K562 (cell line): ENCODE data around the gene SCARB2. TPM values are rescaled to one million over a fixed set of nuclear protein-coding genes. Genes with fewer than 3 reads are reported as not detected.

ENCODE experiments used
- ATAC-seq: fragments of 200-7000 bp; cut with Tn5 transposase; 3 replicates; pipeline ENCODE4 v1.9.1; 2020; ENCODE audit warnings: moderate library complexity
- BruUV-seq: library from RNA; stranded (reverse); fragments of 400-500 nt; replicated peaks from 2 replicates; lab custom pipeline; 2021; lab: Mats Ljungman, UMichigan
- CTCF ChIA-PET: fragments of 300-600 bp; formaldehyde crosslinking; extraction: SDS; loops from one replicate; lab custom pipeline; 2021; ENCODE audit warnings: low intra/inter-chr PET ratio; lab: Yijun Ruan, JAX
- POLR2A ChIA-PET: fragments of 300-600, 350-650 bp; sonication (Branson Sonifier 250); formaldehyde crosslinking; extraction: SDS; loops from one replicate; lab custom pipeline; 2021; ENCODE audit warnings: antibody characterized with exemption, inconsistent platforms; lab: Yijun Ruan, JAX
- DNase-seq, 4 experiments: peaks; one replicate each; pipeline versions ENCODE4 v3.0.0 to v3.0.0-alpha.2; 2011 to 2018; ENCODE audit warnings: low spot score in 3 of 4, mixed read lengths in 3 of 4; ENCODE audit errors: extremely low read depth in 1 of 4
- FAIRE-seq: peaks from 2 replicates; lab custom pipeline; 2011; peaks lifted over from hg19 to GRCh38; lab: Jason Lieb, UNC
- H2AFZ ChIP-seq: 2 replicates; pipeline ENCODE4 v1.6.0; 2011; ENCODE audit warnings: low read depth, low read length, control low read depth, inconsistent platforms
- H3K27ac ChIP-seq: fragments of 200-600 bp; 3 replicates; pipeline ENCODE4 v1.8.0; 2011; ENCODE audit warnings: low read depth, mild to moderate bottlenecking, control low read depth, inconsistent platforms, low read length, moderate library complexity, mixed read lengths; ENCODE audit errors: extremely low read depth
- H3K27me3 ChIP-seq, 2 experiments: fragments of 300-600 bp in 1 of 2; 2 replicates in 1 of 2; 3 replicates in 1 of 2; pipeline versions ENCODE4 v1.6.0 to v1.8.0; 2011; ENCODE audit warnings: inconsistent platforms in 2 of 2, low read length in 2 of 2, mild to moderate bottlenecking in 1 of 2, mixed read lengths in 1 of 2, moderate library complexity in 1 of 2; ENCODE audit not compliant: control insufficient read depth in 2 of 2, insufficient read depth in 2 of 2
- H3K36me3 ChIP-seq: fragments of 300-600 bp; 3 replicates; pipeline ENCODE4 v1.8.0; 2011; ENCODE audit warnings: mild to moderate bottlenecking, low read length, inconsistent platforms; ENCODE audit not compliant: control insufficient read depth, insufficient read depth
- H3K4me1 ChIP-seq, 2 experiments: fragments of 200-600 bp in 1 of 2; replicated peaks in 1 of 2; 2 replicates in 1 of 2; 3 replicates in 1 of 2; pipeline versions ENCODE4 v1.5.1 to v1.8.0; 2011; ENCODE audit warnings: inconsistent platforms in 2 of 2, low read length in 2 of 2, mild to moderate bottlenecking in 1 of 2, mixed read lengths in 1 of 2, moderate library complexity in 1 of 2; ENCODE audit not compliant: control insufficient read depth in 2 of 2, insufficient read depth in 2 of 2
- H3K4me2 ChIP-seq: 2 replicates; pipeline ENCODE4 v1.6.1; 2011; ENCODE audit warnings: low read length, control low read depth, inconsistent platforms, mixed read lengths; ENCODE audit not compliant: insufficient read depth
- H3K4me3 ChIP-seq: fragments of 200-600 bp; sonication (generic), shearing (Covaris generic); 2 replicates; pipeline ENCODE4 v1.5.1; 2016; ENCODE audit warnings: control low read depth, inconsistent platforms
- H3K79me2 ChIP-seq: fragments of 200-600 bp; 3 replicates; pipeline ENCODE4 v1.8.0; 2011; ENCODE audit warnings: low read length, inconsistent platforms; ENCODE audit not compliant: control insufficient read depth, insufficient read depth
- H3K9ac ChIP-seq, 2 experiments: 2 replicates each; pipeline versions ENCODE4 v1.6.0 to v1.6.1; 2011; ENCODE audit warnings: low read depth in 2 of 2, low read length in 2 of 2, control low read depth in 1 of 2, inconsistent platforms in 1 of 2, mild to moderate bottlenecking in 1 of 2, mixed read lengths in 1 of 2; ENCODE audit not compliant: insufficient read depth in 1 of 2
- H3K9me1 ChIP-seq: one replicate; pipeline ENCODE4 v1.6.0; 2011; ENCODE audit warnings: inconsistent platforms, mild to moderate bottlenecking, low read length, moderate library complexity; ENCODE audit not compliant: control insufficient read depth, insufficient read depth
- H3K9me3 ChIP-seq: replicated peaks from 2 replicates; pipeline ENCODE4 v1.5.1; 2011; ENCODE audit warnings: low read depth, low read length, inconsistent platforms; ENCODE audit not compliant: control insufficient read depth, insufficient read depth
- H4K20me1 ChIP-seq: replicated peaks from 2 replicates; pipeline ENCODE4 v1.6.1; 2011; ENCODE audit warnings: low read length, inconsistent platforms, mixed read lengths; ENCODE audit not compliant: control insufficient read depth, insufficient read depth
- BMI1 ChIP-seq: fragments of 150-350 bp; IDR thresholded peaks from 2 replicates; pipeline ENCODE4 v1.6.1; 2014; ENCODE audit warnings: low read length
- CBX1 ChIP-seq: sonication (generic); IDR thresholded peaks from 2 replicates; pipeline ENCODE4 v1.6.1; 2016; ENCODE audit warnings: antibody characterized with exemption, low read depth, mild to moderate bottlenecking
- FOXA3 ChIP-seq, 2 experiments: fragments of 450-650 bp in 1 of 2; sonication (generic) in 1 of 2; formaldehyde crosslinking; IDR thresholded peaks in 1 of 2; conservative IDR thresholded peaks in 1 of 2; 2 replicates each; pipeline versions ENCODE4 v1.4.0 to v1.8.0; 2020 to 2022; ENCODE audit warnings: mild to moderate bottlenecking in 2 of 2, missing genetic modification reagents in 1 of 2
- FOXM1 ChIP-seq, 2 experiments: fragments of 450-650 bp in 1 of 2; sonication (generic) in 1 of 2; formaldehyde crosslinking in 1 of 2; IDR thresholded peaks; 2 replicates each; pipeline versions ENCODE4 v1.6.1 to v1.9.0; 2017 to 2022; ENCODE audit warnings: low read depth in 2 of 2, mild to moderate bottlenecking in 2 of 2, missing genetic modification reagents in 1 of 2, moderate library complexity in 1 of 2
- HDGF ChIP-seq: fragments of 450-650 bp; IDR thresholded peaks from 2 replicates; pipeline ENCODE4 v1.6.1; 2016
- LCOR ChIP-seq: sonication (generic); formaldehyde crosslinking; IDR thresholded peaks from 2 replicates; pipeline ENCODE4 v1.8.0; 2022; ENCODE audit warnings: mild to moderate bottlenecking, missing genetic modification reagents
- NELFE ChIP-seq: IDR thresholded peaks from 2 replicates; pipeline ENCODE4 v1.6.1; 2011; ENCODE audit warnings: mild to moderate bottlenecking; ENCODE audit not compliant: insufficient read depth, insufficient read length
- NR2C2 ChIP-seq, 2 experiments: fragments of 200-800 bp in 1 of 2; sonication (Bioruptor generic) in 1 of 2; sonication (generic) in 1 of 2; formaldehyde crosslinking in 1 of 2; IDR thresholded peaks; 2 replicates each; pipeline versions ENCODE4 v1.6.1 to v1.8.0; 2016 to 2022; ENCODE audit warnings: mild to moderate bottlenecking in 1 of 2, missing compliant biosample characterization in 1 of 2, missing genetic modification characterization in 1 of 2, missing genetic modification reagents in 1 of 2
- PHF21A ChIP-seq: fragments of 450-650 bp; IDR thresholded peaks from 2 replicates; pipeline ENCODE4 v1.6.1; 2017; ENCODE audit warnings: low read depth, borderline replicate concordance
- SRSF3 ChIP-seq: fragments of 200-400 bp; formaldehyde crosslinking; IDR thresholded peaks from 2 replicates; pipeline ENCODE4 v1.6.1; 2016; ENCODE audit warnings: mild to moderate bottlenecking, low read length, moderate library complexity; ENCODE audit not compliant: insufficient read depth
- ZNF133 ChIP-seq: fragments of 250-450 bp; sonication (Bioruptor Pico); IDR thresholded peaks from 2 replicates; pipeline ENCODE4 v1.4.0; 2020; ENCODE audit warnings: mild to moderate bottlenecking
- WGBS: fragments of 100-300 bp; shearing (Covaris generic); methylation state at CpG from one replicate; pipeline ENCODE4 v1.1.6; 2016; ENCODE audit warnings: low coverage, mixed read lengths; ENCODE audit not compliant: insufficient coverage; ENCODE audit errors: missing lambda C conversion rate; 5-methylcytosine and 5-hydroxymethylcytosine counted together
- in situ Hi-C: fragments of 300-500 bp; cut with MboI; formaldehyde crosslinking; loops from 4 replicates; pipeline ENCODE4 v1.15.0; 2018; ENCODE audit warnings: inconsistent platforms, mixed read lengths
- intact Hi-C: fragments of 100-400 bp; cut with micrococcal nuclease; formaldehyde crosslinking; loops from 2 replicates; pipeline ENCODE4 v1.14.2; 2022
- polyA plus RNA-seq, 8 experiments: library from polyadenylated mRNA; depleted of rRNA in 4 of 8; stranded (reverse) in 5 of 8; unstranded in 3 of 8; fragments of >200 nt; fragmentation: Nextera tagmentation in 2 of 8; fragmentation: Illumina TruSeq in 1 of 8; extraction: Ambion mirVana in 2 of 8; extraction: Trizol in 1 of 8; gene quantifications; 2 replicates each; pipeline versions ENCODE4 v1.2.1 to v1.2.3, GENCODE V29; 2011 to 2014; ENCODE audit warnings: inconsistent platforms in 1 of 8, missing spikeins in 1 of 8
- total RNA-seq, 7 experiments: library from RNA; depleted of rRNA in 6 of 7; stranded (reverse); fragments of >200 nt in 6 of 7; fragmentation: Illumina TruSeq in 2 of 7; extraction: Trizol in 2 of 7; gene quantifications; 2 replicates each; pipeline versions ENCODE4 v1.2.1 to v1.2.3, GENCODE V29; 2011 to 2021; ENCODE audit warnings: low replicate concordance in 1 of 7
- TF ChIP-seq, protein P1 (sequence below): fragments of 250-450 bp; sonication (Bioruptor Pico); IDR thresholded peaks from 2 replicates; pipeline ENCODE4 v1.4.0; 2020
- TF ChIP-seq, protein P2 (sequence below), 2 experiments: IDR thresholded peaks in 1 of 2; conservative IDR thresholded peaks in 1 of 2; 2 replicates each; pipeline ENCODE4 v1.6.1; 2016; ENCODE audit warnings: low read depth in 2 of 2, mild to moderate bottlenecking in 1 of 2, missing compliant biosample characterization in 1 of 2, missing genetic modification characterization in 1 of 2, moderate library complexity in 1 of 2

SCARB2 gene
- total and polyA plus RNA-seq, 9 of the 15 experiments (the other 6 are each of a cell fraction or from before 2014, with no cell fraction given): 6.1 to 25.8 (median 17.8) TPM

DNA sequence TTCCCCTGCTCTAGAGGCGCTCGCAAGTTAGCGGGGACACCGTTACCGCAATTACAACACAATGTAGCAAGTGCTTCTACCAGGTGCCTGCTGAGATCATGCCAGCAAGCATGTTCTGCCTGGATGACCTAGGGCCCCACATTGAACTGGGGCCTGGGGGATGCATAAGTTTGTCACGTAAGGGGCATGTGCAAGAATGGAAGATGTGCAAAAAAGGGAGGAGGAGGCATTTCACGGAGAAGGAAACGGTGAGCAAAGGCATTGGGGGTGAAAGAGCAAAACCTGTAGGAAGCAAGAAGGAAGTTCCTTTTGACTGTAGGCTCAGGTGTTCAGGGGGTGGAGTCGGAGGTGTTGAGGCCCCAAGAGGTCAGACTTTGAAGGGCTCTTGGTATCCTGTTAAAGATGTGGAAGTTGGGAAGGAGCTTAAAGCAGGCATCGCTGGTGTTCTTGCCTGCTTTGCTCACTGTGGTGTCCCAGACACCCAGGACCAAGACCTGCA is 602 bp upstream of the SCARB2 start:
- in situ Hi-C loops: no loop called here
- peak overlapping the region; percentile 72 to 95 for H3K9ac ChIP-seq
- no peaks in the 10 kb centered on the region for H3K9me1 ChIP-seq
- CTCF ChIA-PET: no interaction called here
- no peaks in the 10 kb centered on the region for H3K27me3 ChIP-seq
- H3K9me3 ChIP-seq: no peaks in the 10 kb centered on the region
- H3K4me1 ChIP-seq: peaks cover 15 to 23% of the 10 kb centered on the region in 2 experiments
- intact Hi-C loops: loop anchor here (2.0 kb wide), 1 partner anchor 19 kb away; no protein-coding TSS in a partner anchor
- peak overlapping the region; percentile 96 for H3K4me2 ChIP-seq
- ATAC-seq (no peak), FAIRE-seq (peak; percentile 56), DNase-seq (peak in 1 of 4 experiments; percentile 16)
- peak overlapping the region; percentile 94 for H2AFZ ChIP-seq
- WGBS: 28% methylated on average over 10 of the region's 10 CpGs
- H3K4me3 ChIP-seq: peak overlapping the region; percentile 63
- H3K36me3 ChIP-seq: no peaks in the 10 kb centered on the region
- peaks cover 18% of the 10 kb centered on the region for H3K79me2 ChIP-seq
- BruUV-seq: TSS peak; percentile 51
- H3K27ac ChIP-seq: peak overlapping the region; percentile 76
- POLR2A ChIA-PET: interaction anchor here (0.7 to 1.5 kb wide), 5 partner anchors 14 to 57 kb away, joined by 3 to 6 read pairs (median 3); no protein-coding TSS in a partner anchor
- no peaks in the 10 kb centered on the region for H4K20me1 ChIP-seq
- TF ChIP-seq, protein P1, sequence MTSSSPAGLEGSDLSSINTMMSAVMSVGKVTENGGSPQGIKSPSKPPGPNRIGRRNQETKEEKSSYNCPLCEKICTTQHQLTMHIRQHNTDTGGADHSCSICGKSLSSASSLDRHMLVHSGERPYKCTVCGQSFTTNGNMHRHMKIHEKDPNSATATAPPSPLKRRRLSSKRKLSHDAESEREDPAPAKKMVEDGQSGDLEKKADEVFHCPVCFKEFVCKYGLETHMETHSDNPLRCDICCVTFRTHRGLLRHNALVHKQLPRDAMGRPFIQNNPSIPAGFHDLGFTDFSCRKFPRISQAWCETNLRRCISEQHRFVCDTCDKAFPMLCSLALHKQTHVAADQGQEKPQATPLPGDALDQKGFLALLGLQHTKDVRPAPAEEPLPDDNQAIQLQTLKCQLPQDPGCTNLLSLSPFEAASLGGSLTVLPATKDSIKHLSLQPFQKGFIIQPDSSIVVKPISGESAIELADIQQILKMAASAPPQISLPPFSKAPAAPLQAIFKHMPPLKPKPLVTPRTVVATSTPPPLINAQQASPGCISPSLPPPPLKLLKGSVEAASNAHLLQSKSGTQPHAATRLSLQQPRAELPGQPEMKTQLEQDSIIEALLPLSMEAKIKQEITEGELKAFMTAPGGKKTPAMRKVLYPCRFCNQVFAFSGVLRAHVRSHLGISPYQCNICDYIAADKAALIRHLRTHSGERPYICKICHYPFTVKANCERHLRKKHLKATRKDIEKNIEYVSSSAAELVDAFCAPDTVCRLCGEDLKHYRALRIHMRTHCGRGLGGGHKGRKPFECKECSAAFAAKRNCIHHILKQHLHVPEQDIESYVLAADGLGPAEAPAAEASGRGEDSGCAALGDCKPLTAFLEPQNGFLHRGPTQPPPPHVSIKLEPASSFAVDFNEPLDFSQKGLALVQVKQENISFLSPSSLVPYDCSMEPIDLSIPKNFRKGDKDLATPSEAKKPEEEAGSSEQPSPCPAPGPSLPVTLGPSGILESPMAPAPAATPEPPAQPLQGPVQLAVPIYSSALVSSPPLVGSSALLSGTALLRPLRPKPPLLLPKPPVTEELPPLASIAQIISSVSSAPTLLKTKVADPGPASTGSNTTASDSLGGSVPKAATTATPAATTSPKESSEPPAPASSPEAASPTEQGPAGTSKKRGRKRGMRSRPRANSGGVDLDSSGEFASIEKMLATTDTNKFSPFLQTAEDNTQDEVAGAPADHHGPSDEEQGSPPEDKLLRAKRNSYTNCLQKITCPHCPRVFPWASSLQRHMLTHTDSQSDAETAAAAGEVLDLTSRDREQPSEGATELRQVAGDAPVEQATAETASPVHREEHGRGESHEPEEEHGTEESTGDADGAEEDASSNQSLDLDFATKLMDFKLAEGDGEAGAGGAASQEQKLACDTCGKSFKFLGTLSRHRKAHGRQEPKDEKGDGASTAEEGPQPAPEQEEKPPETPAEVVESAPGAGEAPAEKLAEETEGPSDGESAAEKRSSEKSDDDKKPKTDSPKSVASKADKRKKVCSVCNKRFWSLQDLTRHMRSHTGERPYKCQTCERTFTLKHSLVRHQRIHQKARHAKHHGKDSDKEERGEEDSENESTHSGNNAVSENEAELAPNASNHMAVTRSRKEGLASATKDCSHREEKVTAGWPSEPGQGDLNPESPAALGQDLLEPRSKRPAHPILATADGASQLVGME (CRISPR knock-in tag): no peak
- TF ChIP-seq FOXM1 (IDR thresholded peaks at IDR 0.05; ENCODE audit: low read depth): no peak
- TF ChIP-seq FOXM1 (CRISPR knock-in tag; IDR thresholded peaks at IDR 0.05; ENCODE audit: low read depth): no peak
- no peak for TF ChIP-seq NELFE
- no peak for TF ChIP-seq PHF21A
- no peak for TF ChIP-seq BMI1
- TF ChIP-seq, protein P2, sequence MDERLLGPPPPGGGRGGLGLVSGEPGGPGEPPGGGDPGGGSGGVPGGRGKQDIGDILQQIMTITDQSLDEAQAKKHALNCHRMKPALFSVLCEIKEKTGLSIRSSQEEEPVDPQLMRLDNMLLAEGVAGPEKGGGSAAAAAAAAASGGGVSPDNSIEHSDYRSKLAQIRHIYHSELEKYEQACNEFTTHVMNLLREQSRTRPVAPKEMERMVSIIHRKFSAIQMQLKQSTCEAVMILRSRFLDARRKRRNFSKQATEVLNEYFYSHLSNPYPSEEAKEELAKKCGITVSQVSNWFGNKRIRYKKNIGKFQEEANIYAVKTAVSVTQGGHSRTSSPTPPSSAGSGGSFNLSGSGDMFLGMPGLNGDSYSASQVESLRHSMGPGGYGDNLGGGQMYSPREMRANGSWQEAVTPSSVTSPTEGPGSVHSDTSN (CRISPR knock-in tag; IDR thresholded peaks at IDR 0.05; ENCODE audit: low read depth): no peak
- TF ChIP-seq, protein P2 (tag; conservative IDR thresholded peaks at IDR 0.05; ENCODE audit: low read depth): no peak
- TF ChIP-seq LCOR: no peak
- no peak for TF ChIP-seq ZNF133 (CRISPR knock-in tag)
- TF ChIP-seq CBX1: no peak
- no peak for TF ChIP-seq NR2C2 (CRISPR knock-in tag; IDR thresholded peaks at IDR 0.05)
- peak; percentile 17 for TF ChIP-seq NR2C2 (tag; IDR thresholded peaks at IDR 0.05)
- TF ChIP-seq HDGF: peak; percentile 38; the same call in 1 of the 2 replicates
- no peak for TF ChIP-seq SRSF3
- no peak for TF ChIP-seq FOXA3 (CRISPR knock-in tag; conservative IDR thresholded peaks at IDR 0.05 in 1 of 2, IDR thresholded peaks at IDR 0.05 in 1 of 2)
